K562 (cell line): Measurements from ENCODE around the gene CPLX1. TPM values are rescaled to one million over a fixed set of nuclear protein-coding genes. Genes with fewer than 3 reads are reported as not detected.

Experiments
- ATAC-seq: fragments of 200-7000 bp; cut with Tn5 transposase; 3 replicates; pipeline ENCODE4 v1.9.1; 2020; ENCODE audit warnings: moderate library complexity
- BruUV-seq: library from RNA; stranded (reverse); fragments of 400-500 nt; replicated peaks from 2 replicates; lab custom pipeline; 2021; lab: Mats Ljungman, UMichigan
- CTCF ChIA-PET: fragments of 300-600 bp; formaldehyde crosslinking; extraction: SDS; loops from one replicate; lab custom pipeline; 2021; ENCODE audit warnings: low intra/inter-chr PET ratio; lab: Yijun Ruan, JAX
- POLR2A ChIA-PET: fragments of 300-600, 350-650 bp; sonication (Branson Sonifier 250); formaldehyde crosslinking; extraction: SDS; loops from one replicate; lab custom pipeline; 2021; ENCODE audit warnings: antibody characterized with exemption, inconsistent platforms; lab: Yijun Ruan, JAX
- DNase-seq, 4 experiments: peaks; one replicate each; pipeline versions ENCODE4 v3.0.0 to v3.0.0-alpha.2; 2011 to 2018; ENCODE audit warnings: low spot score in 3 of 4, mixed read lengths in 3 of 4; ENCODE audit errors: extremely low read depth in 1 of 4
- FAIRE-seq: peaks from 2 replicates; lab custom pipeline; 2011; peaks lifted over from hg19 to GRCh38; lab: Jason Lieb, UNC
- H2AFZ ChIP-seq: 2 replicates; pipeline ENCODE4 v1.6.0; 2011; ENCODE audit warnings: low read depth, low read length, control low read depth, inconsistent platforms
- H3K27ac ChIP-seq: fragments of 200-600 bp; 3 replicates; pipeline ENCODE4 v1.8.0; 2011; ENCODE audit warnings: low read depth, mild to moderate bottlenecking, control low read depth, inconsistent platforms, low read length, moderate library complexity, mixed read lengths; ENCODE audit errors: extremely low read depth
- H3K27me3 ChIP-seq, 2 experiments: fragments of 300-600 bp in 1 of 2; 2 replicates in 1 of 2; 3 replicates in 1 of 2; pipeline versions ENCODE4 v1.6.0 to v1.8.0; 2011; ENCODE audit warnings: inconsistent platforms in 2 of 2, low read length in 2 of 2, mild to moderate bottlenecking in 1 of 2, mixed read lengths in 1 of 2, moderate library complexity in 1 of 2; ENCODE audit not compliant: control insufficient read depth in 2 of 2, insufficient read depth in 2 of 2
- H3K36me3 ChIP-seq: fragments of 300-600 bp; 3 replicates; pipeline ENCODE4 v1.8.0; 2011; ENCODE audit warnings: mild to moderate bottlenecking, low read length, inconsistent platforms; ENCODE audit not compliant: control insufficient read depth, insufficient read depth
- H3K4me1 ChIP-seq, 2 experiments: fragments of 200-600 bp in 1 of 2; replicated peaks in 1 of 2; 2 replicates in 1 of 2; 3 replicates in 1 of 2; pipeline versions ENCODE4 v1.5.1 to v1.8.0; 2011; ENCODE audit warnings: inconsistent platforms in 2 of 2, low read length in 2 of 2, mild to moderate bottlenecking in 1 of 2, mixed read lengths in 1 of 2, moderate library complexity in 1 of 2; ENCODE audit not compliant: control insufficient read depth in 2 of 2, insufficient read depth in 2 of 2
- H3K4me2 ChIP-seq: 2 replicates; pipeline ENCODE4 v1.6.1; 2011; ENCODE audit warnings: low read length, control low read depth, inconsistent platforms, mixed read lengths; ENCODE audit not compliant: insufficient read depth
- H3K4me3 ChIP-seq: fragments of 200-600 bp; sonication (generic), shearing (Covaris generic); 2 replicates; pipeline ENCODE4 v1.5.1; 2016; ENCODE audit warnings: control low read depth, inconsistent platforms
- H3K79me2 ChIP-seq: fragments of 200-600 bp; 3 replicates; pipeline ENCODE4 v1.8.0; 2011; ENCODE audit warnings: low read length, inconsistent platforms; ENCODE audit not compliant: control insufficient read depth, insufficient read depth
- H3K9ac ChIP-seq, 2 experiments: 2 replicates each; pipeline versions ENCODE4 v1.6.0 to v1.6.1; 2011; ENCODE audit warnings: low read depth in 2 of 2, low read length in 2 of 2, control low read depth in 1 of 2, inconsistent platforms in 1 of 2, mild to moderate bottlenecking in 1 of 2, mixed read lengths in 1 of 2; ENCODE audit not compliant: insufficient read depth in 1 of 2
- H3K9me1 ChIP-seq: one replicate; pipeline ENCODE4 v1.6.0; 2011; ENCODE audit warnings: inconsistent platforms, mild to moderate bottlenecking, low read length, moderate library complexity; ENCODE audit not compliant: control insufficient read depth, insufficient read depth
- H3K9me3 ChIP-seq: replicated peaks from 2 replicates; pipeline ENCODE4 v1.5.1; 2011; ENCODE audit warnings: low read depth, low read length, inconsistent platforms; ENCODE audit not compliant: control insufficient read depth, insufficient read depth
- H4K20me1 ChIP-seq: replicated peaks from 2 replicates; pipeline ENCODE4 v1.6.1; 2011; ENCODE audit warnings: low read length, inconsistent platforms, mixed read lengths; ENCODE audit not compliant: control insufficient read depth, insufficient read depth
- DIDO1 ChIP-seq: fragments of 450-650 bp; IDR thresholded peaks from 2 replicates; pipeline ENCODE4 v1.6.1; 2016; ENCODE audit warnings: low read depth, missing biosample characterization, missing genetic modification characterization
- OTX1 ChIP-seq: fragments of 450-650 bp; formaldehyde crosslinking; IDR thresholded peaks from 2 replicates; pipeline ENCODE4 v1.4.0; 2022; ENCODE audit warnings: mild to moderate bottlenecking
- PCBP1 ChIP-seq: fragments of 200-400 bp; formaldehyde crosslinking; IDR thresholded peaks from 2 replicates; pipeline ENCODE4 v1.6.1; 2018; ENCODE audit warnings: mild to moderate bottlenecking, low read depth, low read length; ENCODE audit not compliant: poor library complexity, severe bottlenecking
- TFAP4 ChIP-seq: sonication (generic); formaldehyde crosslinking; IDR thresholded peaks from 2 replicates; pipeline ENCODE4 v1.8.0; 2022; ENCODE audit warnings: missing genetic modification reagents, mild to moderate bottlenecking, moderate library complexity, borderline replicate concordance
- ZNF3 ChIP-seq: fragments of 250-450 bp; sonication (Bioruptor Pico); IDR thresholded peaks from 2 replicates; pipeline ENCODE4 v1.5.0; 2021; ENCODE audit warnings: mild to moderate bottlenecking, moderate library complexity
- ZNF766 ChIP-seq: fragments of 200-800 bp; sonication (Bioruptor generic); conservative IDR thresholded peaks from 2 replicates; pipeline ENCODE4 v1.6.1; 2016; ENCODE audit warnings: missing genetic modification characterization, missing compliant biosample characterization
- WGBS: fragments of 100-300 bp; shearing (Covaris generic); methylation state at CpG from one replicate; pipeline ENCODE4 v1.1.6; 2016; ENCODE audit warnings: low coverage, mixed read lengths; ENCODE audit not compliant: insufficient coverage; ENCODE audit errors: missing lambda C conversion rate; 5-methylcytosine and 5-hydroxymethylcytosine counted together
- in situ Hi-C: fragments of 300-500 bp; cut with MboI; formaldehyde crosslinking; loops from 4 replicates; pipeline ENCODE4 v1.15.0; 2018; ENCODE audit warnings: inconsistent platforms, mixed read lengths
- intact Hi-C: fragments of 100-400 bp; cut with micrococcal nuclease; formaldehyde crosslinking; loops from 2 replicates; pipeline ENCODE4 v1.14.2; 2022
- polyA plus RNA-seq, 8 experiments: library from polyadenylated mRNA; depleted of rRNA in 4 of 8; stranded (reverse) in 5 of 8; unstranded in 3 of 8; fragments of >200 nt; fragmentation: Nextera tagmentation in 2 of 8; fragmentation: Illumina TruSeq in 1 of 8; extraction: Ambion mirVana in 2 of 8; extraction: Trizol in 1 of 8; gene quantifications; 2 replicates each; pipeline versions ENCODE4 v1.2.1 to v1.2.3, GENCODE V29; 2011 to 2014; ENCODE audit warnings: inconsistent platforms in 1 of 8, missing spikeins in 1 of 8
- total RNA-seq, 7 experiments: library from RNA; depleted of rRNA in 6 of 7; stranded (reverse); fragments of >200 nt in 6 of 7; fragmentation: Illumina TruSeq in 2 of 7; extraction: Trizol in 2 of 7; gene quantifications; 2 replicates each; pipeline versions ENCODE4 v1.2.1 to v1.2.3, GENCODE V29; 2011 to 2021; ENCODE audit warnings: low replicate concordance in 1 of 7

CPLX1 gene
- total and polyA plus RNA-seq, 9 of the 15 experiments (the other 6 are each of a cell fraction or from before 2014, with no cell fraction given) = 0.03 to 3.3 (median 0.17) TPM; not detected in 2

GRCh38 chr4:770022-770421, 55.9 kb downstream of the CPLX1 start:
- no peak for FAIRE-seq
- in situ Hi-C loops (no loop called here), intact Hi-C loops (no loop called here)
- Histone ChIP-seq H3K4me2 (no peak overlapping the region), H3K4me3 (no peak overlapping the region), H3K4me1 (peaks cover 0 to 28% of the 10 kb centered on the region in 2 experiments; a peak in 3 of 5 replicates), H3K9ac (no peak overlapping the region), H4K20me1 (peaks cover 4% of the 10 kb centered on the region; the same call in 1 of the 2 replicates), H3K36me3 (peaks cover 85% of the 10 kb centered on the region), H3K9me3 (peaks cover 7% of the 10 kb centered on the region; the same call in 1 of the 2 replicates), H3K9me1 (no peaks in the 10 kb centered on the region), H3K79me2 (peaks cover 58% of the 10 kb centered on the region), H3K27ac (no peak overlapping the region), H2AFZ (no peak overlapping the region), H3K27me3 (no peaks in the 10 kb centered on the region)
- BruUV-seq = no TSS peak
- whole genome bisulfite sequencing = 96% methylated on average over 5 of the region's 5 CpGs
- no peak for ATAC-seq
- DNase-seq = no peak
- ChIA-PET POLR2A (interaction anchor here (1.0 to 2.4 kb wide), 2 partner anchors 12 to 236 kb away, joined by 3 to 11 read pairs; no protein-coding TSS in a partner anchor), CTCF (no interaction called here)
- TF ChIP-seq PCBP1 (no peak), ZNF766 (CRISPR knock-in tag) (no peak), TFAP4 (CRISPR knock-in tag) (no peak), DIDO1 (tag) (no peak), OTX1 (no peak), ZNF3 (CRISPR knock-in tag) (no peak)
